HEK293 (cell line): Measurements from ENCODE around the gene TRIM33.

ENCODE experiments used
- SCRT2 ChIP-seq: fragments of 450-650 bp; formaldehyde crosslinking; IDR thresholded peaks from 2 replicates; pipeline ENCODE4 v1.5.1; 2016; ENCODE audit warnings: missing biosample characterization, missing genetic modification characterization
- TRIM28 ChIP-seq: IDR thresholded peaks from 2 replicates; pipeline ENCODE4 v1.6.1; 2011; ENCODE audit warnings: low read length, control low read depth, borderline replicate concordance
- ZBTB8A ChIP-seq: fragments of 450-650 bp; formaldehyde crosslinking; IDR thresholded peaks from 2 replicates; pipeline ENCODE4 v1.5.1; 2016; ENCODE audit warnings: missing biosample characterization, missing genetic modification characterization
- ZFP3 ChIP-seq: fragments of 450-650 bp; formaldehyde crosslinking; IDR thresholded peaks from 2 replicates; pipeline ENCODE4 v1.5.1; 2016; ENCODE audit warnings: low read depth, missing biosample characterization, missing genetic modification characterization
- ZNF174 ChIP-seq: fragments of 450-650 bp; formaldehyde crosslinking; IDR thresholded peaks from 2 replicates; pipeline ENCODE4 v1.5.0; 2017; ENCODE audit warnings: missing biosample characterization, mild to moderate bottlenecking, missing genetic modification characterization
- ZNF350 ChIP-seq: fragments of 450-650 bp; formaldehyde crosslinking; IDR thresholded peaks from 2 replicates; pipeline ENCODE4 v1.5.0; 2017; ENCODE audit warnings: missing biosample characterization, mild to moderate bottlenecking, missing genetic modification characterization
- ZNF37A ChIP-seq: fragments of 450-650 bp; IDR thresholded peaks from 2 replicates; pipeline ENCODE4 v1.5.1; 2018; ENCODE audit warnings: missing biosample characterization, missing genetic modification characterization
- ZNF660 ChIP-seq: fragments of 450-650 bp; IDR thresholded peaks from 2 replicates; pipeline ENCODE4 v1.5.1; 2018; ENCODE audit warnings: missing biosample characterization, mild to moderate bottlenecking, missing genetic modification characterization
- ZNF785 ChIP-seq: fragments of 450-650 bp; formaldehyde crosslinking; IDR thresholded peaks from 2 replicates; pipeline ENCODE4 v1.5.1; 2016; ENCODE audit warnings: missing biosample characterization, missing genetic modification characterization
- TF ChIP-seq, protein P1 (sequence below): fragments of 450-650 bp; formaldehyde crosslinking; IDR thresholded peaks from 2 replicates; pipeline ENCODE4 v1.5.1; 2016; ENCODE audit warnings: missing biosample characterization, missing genetic modification characterization, borderline replicate concordance
- TF ChIP-seq, protein P2 (sequence below): fragments of 450-650 bp; formaldehyde crosslinking; IDR thresholded peaks from 2 replicates; pipeline ENCODE4 v1.5.1; 2016; ENCODE audit warnings: missing biosample characterization, missing genetic modification characterization
- TF ChIP-seq, protein P3 (sequence below): sonication (generic); formaldehyde crosslinking; IDR thresholded peaks from 2 replicates; pipeline ENCODE4 v1.8.1; 2022; ENCODE audit warnings: mild to moderate bottlenecking, moderate library complexity, missing genetic modification reagents

DNA sequence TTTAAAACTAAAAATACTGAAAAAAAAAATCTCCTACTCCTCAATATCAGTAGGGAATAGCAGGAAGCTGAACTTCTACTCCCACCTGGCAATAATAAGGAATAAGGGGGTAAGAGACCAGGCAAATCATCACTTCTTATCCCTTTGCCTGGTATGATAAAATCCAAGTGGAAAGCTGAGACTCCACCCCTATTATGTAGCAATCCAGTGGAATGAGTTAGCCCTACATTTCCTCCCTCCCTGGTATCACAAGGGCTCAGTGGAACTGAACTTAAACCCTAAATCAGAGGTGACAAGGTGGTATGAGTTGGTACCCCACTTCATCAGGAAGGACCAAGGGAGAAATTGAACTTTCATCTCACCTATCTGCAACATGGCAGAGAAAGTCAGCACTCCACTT, 25.7 kb downstream of the TRIM33 start:
- TF ChIP-seq ZBTB8A (tag by site-specific recombination) (no peak), ZNF174 (no peak), ZNF785 (tag by site-specific recombination) (no peak), SCRT2 (tag by site-specific recombination) (no peak), ZNF350 (tag by site-specific recombination) (no peak), TRIM28 (no peak), ZNF660 (no peak), ZNF37A (no peak), ZFP3 (tag by site-specific recombination) (no peak)
- TF ChIP-seq, protein P1, sequence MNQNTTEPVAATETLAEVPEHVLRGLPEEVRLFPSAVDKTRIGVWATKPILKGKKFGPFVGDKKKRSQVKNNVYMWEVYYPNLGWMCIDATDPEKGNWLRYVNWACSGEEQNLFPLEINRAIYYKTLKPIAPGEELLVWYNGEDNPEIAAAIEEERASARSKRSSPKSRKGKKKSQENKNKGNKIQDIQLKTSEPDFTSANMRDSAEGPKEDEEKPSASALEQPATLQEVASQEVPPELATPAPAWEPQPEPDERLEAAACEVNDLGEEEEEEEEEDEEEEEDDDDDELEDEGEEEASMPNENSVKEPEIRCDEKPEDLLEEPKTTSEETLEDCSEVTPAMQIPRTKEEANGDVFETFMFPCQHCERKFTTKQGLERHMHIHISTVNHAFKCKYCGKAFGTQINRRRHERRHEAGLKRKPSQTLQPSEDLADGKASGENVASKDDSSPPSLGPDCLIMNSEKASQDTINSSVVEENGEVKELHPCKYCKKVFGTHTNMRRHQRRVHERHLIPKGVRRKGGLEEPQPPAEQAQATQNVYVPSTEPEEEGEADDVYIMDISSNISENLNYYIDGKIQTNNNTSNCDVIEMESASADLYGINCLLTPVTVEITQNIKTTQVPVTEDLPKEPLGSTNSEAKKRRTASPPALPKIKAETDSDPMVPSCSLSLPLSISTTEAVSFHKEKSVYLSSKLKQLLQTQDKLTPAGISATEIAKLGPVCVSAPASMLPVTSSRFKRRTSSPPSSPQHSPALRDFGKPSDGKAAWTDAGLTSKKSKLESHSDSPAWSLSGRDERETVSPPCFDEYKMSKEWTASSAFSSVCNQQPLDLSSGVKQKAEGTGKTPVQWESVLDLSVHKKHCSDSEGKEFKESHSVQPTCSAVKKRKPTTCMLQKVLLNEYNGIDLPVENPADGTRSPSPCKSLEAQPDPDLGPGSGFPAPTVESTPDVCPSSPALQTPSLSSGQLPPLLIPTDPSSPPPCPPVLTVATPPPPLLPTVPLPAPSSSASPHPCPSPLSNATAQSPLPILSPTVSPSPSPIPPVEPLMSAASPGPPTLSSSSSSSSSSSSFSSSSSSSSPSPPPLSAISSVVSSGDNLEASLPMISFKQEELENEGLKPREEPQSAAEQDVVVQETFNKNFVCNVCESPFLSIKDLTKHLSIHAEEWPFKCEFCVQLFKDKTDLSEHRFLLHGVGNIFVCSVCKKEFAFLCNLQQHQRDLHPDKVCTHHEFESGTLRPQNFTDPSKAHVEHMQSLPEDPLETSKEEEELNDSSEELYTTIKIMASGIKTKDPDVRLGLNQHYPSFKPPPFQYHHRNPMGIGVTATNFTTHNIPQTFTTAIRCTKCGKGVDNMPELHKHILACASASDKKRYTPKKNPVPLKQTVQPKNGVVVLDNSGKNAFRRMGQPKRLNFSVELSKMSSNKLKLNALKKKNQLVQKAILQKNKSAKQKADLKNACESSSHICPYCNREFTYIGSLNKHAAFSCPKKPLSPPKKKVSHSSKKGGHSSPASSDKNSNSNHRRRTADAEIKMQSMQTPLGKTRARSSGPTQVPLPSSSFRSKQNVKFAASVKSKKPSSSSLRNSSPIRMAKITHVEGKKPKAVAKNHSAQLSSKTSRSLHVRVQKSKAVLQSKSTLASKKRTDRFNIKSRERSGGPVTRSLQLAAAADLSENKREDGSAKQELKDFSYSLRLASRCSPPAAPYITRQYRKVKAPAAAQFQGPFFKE (tag by site-specific recombination), result no peak
- TF ChIP-seq, protein P2, sequence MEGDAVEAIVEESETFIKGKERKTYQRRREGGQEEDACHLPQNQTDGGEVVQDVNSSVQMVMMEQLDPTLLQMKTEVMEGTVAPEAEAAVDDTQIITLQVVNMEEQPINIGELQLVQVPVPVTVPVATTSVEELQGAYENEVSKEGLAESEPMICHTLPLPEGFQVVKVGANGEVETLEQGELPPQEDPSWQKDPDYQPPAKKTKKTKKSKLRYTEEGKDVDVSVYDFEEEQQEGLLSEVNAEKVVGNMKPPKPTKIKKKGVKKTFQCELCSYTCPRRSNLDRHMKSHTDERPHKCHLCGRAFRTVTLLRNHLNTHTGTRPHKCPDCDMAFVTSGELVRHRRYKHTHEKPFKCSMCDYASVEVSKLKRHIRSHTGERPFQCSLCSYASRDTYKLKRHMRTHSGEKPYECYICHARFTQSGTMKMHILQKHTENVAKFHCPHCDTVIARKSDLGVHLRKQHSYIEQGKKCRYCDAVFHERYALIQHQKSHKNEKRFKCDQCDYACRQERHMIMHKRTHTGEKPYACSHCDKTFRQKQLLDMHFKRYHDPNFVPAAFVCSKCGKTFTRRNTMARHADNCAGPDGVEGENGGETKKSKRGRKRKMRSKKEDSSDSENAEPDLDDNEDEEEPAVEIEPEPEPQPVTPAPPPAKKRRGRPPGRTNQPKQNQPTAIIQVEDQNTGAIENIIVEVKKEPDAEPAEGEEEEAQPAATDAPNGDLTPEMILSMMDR (tag by site-specific recombination), result no peak
- TF ChIP-seq, protein P3, sequence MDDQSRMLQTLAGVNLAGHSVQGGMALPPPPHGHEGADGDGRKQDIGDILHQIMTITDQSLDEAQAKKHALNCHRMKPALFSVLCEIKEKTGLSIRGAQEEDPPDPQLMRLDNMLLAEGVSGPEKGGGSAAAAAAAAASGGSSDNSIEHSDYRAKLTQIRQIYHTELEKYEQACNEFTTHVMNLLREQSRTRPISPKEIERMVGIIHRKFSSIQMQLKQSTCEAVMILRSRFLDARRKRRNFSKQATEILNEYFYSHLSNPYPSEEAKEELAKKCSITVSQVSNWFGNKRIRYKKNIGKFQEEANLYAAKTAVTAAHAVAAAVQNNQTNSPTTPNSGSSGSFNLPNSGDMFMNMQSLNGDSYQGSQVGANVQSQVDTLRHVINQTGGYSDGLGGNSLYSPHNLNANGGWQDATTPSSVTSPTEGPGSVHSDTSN (CRISPR knock-in tag), result no peak
